ENCODE measurements around the gene EIF3B. TPM values are rescaled to one million over a fixed set of nuclear protein-coding genes. Genes with fewer than 3 reads are reported as not detected.

Gene EIF3B
- total RNA-seq, 1 experiment from 2014 or later: 228 TPM

Other genes with a start within 250 kb of the EIF3B start
- gene MAD1L1, start 121.9 kb upstream of the EIF3B start, total RNA-seq (2014; rRNA removed; shearing (Covaris generic)): 70.3 and 127 TPM in 2 replicates
- 62.2 TPM in 2 replicates for gene MRM2, start 112.6 kb upstream of the EIF3B start, total RNA-seq (2014; rRNA removed; shearing (Covaris generic))
- 94.5 and 112 TPM in 2 replicates for gene NUDT1, start 112.6 kb upstream of the EIF3B start, total RNA-seq (2014; rRNA removed; shearing (Covaris generic))
- 27.2 and 36.2 TPM in 2 replicates for gene SNX8, start 40.4 kb upstream of the EIF3B start, total RNA-seq (2014; rRNA removed; shearing (Covaris generic))
- 9.8 and 17.3 TPM in 2 replicates for gene CHST12, start 48.8 kb downstream of the EIF3B start, total RNA-seq (2014; rRNA removed; shearing (Covaris generic))
- not detected in 2 replicates for gene GRIFIN, start 121.6 kb downstream of the EIF3B start, total RNA-seq (2014; rRNA removed; shearing (Covaris generic))
- 21.2 and 32.5 TPM in 2 replicates for gene LFNG, start 164.9 kb downstream of the EIF3B start, total RNA-seq (2014; rRNA removed; shearing (Covaris generic))
- 69.2 and 87.9 TPM in 2 replicates for gene BRAT1, start 200.7 kb downstream of the EIF3B start, total RNA-seq (2014; rRNA removed; shearing (Covaris generic))
- gene IQCE, start 204.2 kb downstream of the EIF3B start, total RNA-seq (2014; rRNA removed; shearing (Covaris generic)): 26.1 and 35.5 TPM in 2 replicates

Data from A172 (cell line).